Lung (tissue), 12 donors: ENCODE measurements around the gene KRT20. TPM values are rescaled to one million over a fixed set of nuclear protein-coding genes. Genes with fewer than 3 reads are reported as not detected.

ENCODE experiments used
- ATAC-seq: fragments of 200-7000 bp; cut with Tn5 transposase; one replicate; pipeline ENCODE4 v1.9.1; 2020; ENCODE audit warnings: moderate number of reproducible peaks; ENCODE audit not compliant: insufficient read depth, low FRiP score
- DNase-seq, 3 donors: peaks; one replicate each; pipeline ENCODE4 v3.0.0-alpha.2; 2013 to 2017
- H3K27ac ChIP-seq, 2 donors: one replicate each; pipeline ENCODE4 v1.5.1; 2013; ENCODE audit warnings: mild to moderate bottlenecking in 2 of 2, moderate library complexity in 2 of 2, control low read depth in 1 of 2, inconsistent platforms in 1 of 2, low read depth in 1 of 2, low read length in 1 of 2
- H3K27me3 ChIP-seq, 3 donors: one replicate each; pipeline ENCODE4 v1.5.1; 2013; ENCODE audit warnings: low read length in 2 of 3; ENCODE audit not compliant: control insufficient read depth in 3 of 3, insufficient read depth in 3 of 3
- H3K36me3 ChIP-seq, 4 donors: one replicate each; pipeline ENCODE4 v1.5.1; 2013; ENCODE audit warnings: low read length in 4 of 4, mild to moderate bottlenecking in 1 of 4, moderate library complexity in 1 of 4; ENCODE audit not compliant: control insufficient read depth in 4 of 4, insufficient read depth in 4 of 4
- H3K4me1 ChIP-seq, 5 donors: one replicate each; pipeline ENCODE4 v1.5.1; 2013; ENCODE audit warnings: low read length in 5 of 5, mild to moderate bottlenecking in 2 of 5, moderate library complexity in 1 of 5; ENCODE audit not compliant: control insufficient read depth in 5 of 5, insufficient read depth in 5 of 5
- H3K4me3 ChIP-seq: one replicate; pipeline ENCODE4 v1.5.1; 2013; ENCODE audit warnings: mild to moderate bottlenecking, control low read depth, moderate library complexity
- H3K9ac ChIP-seq, 2 donors: one replicate each; pipeline ENCODE4 v1.5.1; 2013; ENCODE audit warnings: low read length in 2 of 2, control low read depth in 1 of 2; ENCODE audit not compliant: insufficient read depth in 1 of 2
- H3K9me3 ChIP-seq, 4 donors: one replicate each; pipeline ENCODE4 v1.5.1; 2013; ENCODE audit warnings: low read length in 3 of 4, mild to moderate bottlenecking in 1 of 4, moderate library complexity in 1 of 4; ENCODE audit not compliant: control insufficient read depth in 4 of 4, insufficient read depth in 3 of 4
- CTCF ChIP-seq: IDR thresholded peaks from 2 replicates; pipeline ENCODE4 v1.5.1; 2012; ENCODE audit warnings: mild to moderate bottlenecking; ENCODE audit errors: control extremely low read depth, extremely low read depth
- WGBS, 2 donors: extraction: QIAGEN DNeasy Blood & Tissue Kit; methylation state at CpG; one replicate each; pipeline ENCODE4 v1.1.7; 2013; 5-methylcytosine and 5-hydroxymethylcytosine counted together
- polyA plus RNA-seq, 2 donors: library from polyadenylated mRNA; stranded (reverse); fragments of 200-250 nt; gene quantifications; one replicate each; pipeline ENCODE4 v1.2.1, GENCODE V29; 2013
- total RNA-seq, 2 donors: library from RNA; depleted of rRNA in 1 of 2; stranded (reverse); fragments of >200 nt in 1 of 2; gene quantifications; one replicate each; pipeline ENCODE4 v1.2.1, GENCODE V29; 2014 to 2021
- donor health status: control.
- donor health status: control.
- donor health status: Bipolar disorder and iron deficiency.
- donor health status: healthy.
- donor health status: DM: yes; HTN: yes; CAD: no.

KRT20 gene
- total and polyA plus RNA-seq, 4 donors = 0.24 to 0.31 TPM; not detected in 2

DNA sequence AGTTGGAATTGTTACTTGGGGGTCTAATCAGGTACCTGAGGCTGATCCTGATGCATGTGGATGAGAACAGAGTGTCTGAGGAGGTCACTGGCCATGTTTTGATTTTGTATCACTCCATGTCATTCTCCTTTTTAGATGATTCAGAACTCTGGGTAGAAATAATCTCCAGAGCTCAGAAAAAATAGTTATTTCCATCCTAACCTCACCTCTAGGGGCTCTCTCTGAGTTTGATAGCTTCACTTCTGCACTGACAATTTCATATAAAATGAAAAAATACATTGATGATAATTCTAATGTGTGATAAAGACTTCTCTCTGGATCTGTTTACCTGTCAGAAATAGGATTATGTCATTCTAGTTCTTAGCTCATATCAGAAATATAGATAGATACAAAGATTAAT, 11.8 kb downstream of the KRT20 start:
- no peaks in the 10 kb centered on the region for H3K36me3 ChIP-seq
- H3K9me3 ChIP-seq = no peaks in the 10 kb centered on the region
- H3K9ac ChIP-seq = no peak overlapping the region
- H3K27ac ChIP-seq = no peak overlapping the region
- H3K4me3 ChIP-seq = no peak overlapping the region
- H3K4me1 ChIP-seq = no peaks in the 10 kb centered on the region
- ATAC-seq = no peak
- DNase-seq = no peak
- no peak for TF ChIP-seq CTCF
- H3K27me3 ChIP-seq = peaks cover 0 to 9% (median 3%) of the 10 kb centered on the region in 3 donors

DNA sequence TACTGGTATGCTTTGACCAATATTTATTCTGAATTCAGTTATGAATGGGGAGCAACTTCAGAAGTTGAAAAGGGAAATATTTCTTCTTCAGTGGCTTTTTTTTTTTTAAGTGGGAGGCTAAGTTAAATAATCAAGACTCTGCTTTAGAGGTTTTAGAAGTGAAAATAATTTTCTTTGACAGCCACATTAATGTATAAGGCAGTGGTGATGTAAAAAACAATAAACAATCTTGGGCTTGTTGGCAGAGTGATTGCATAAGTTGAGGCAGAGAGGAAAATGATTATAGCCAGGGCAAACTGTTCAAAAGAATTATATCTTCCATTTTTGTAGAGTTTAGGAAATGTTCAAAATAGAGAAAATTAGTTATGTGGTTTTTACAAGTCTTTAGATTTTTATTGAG, 12.6 kb downstream of the KRT20 start:
- ATAC-seq (no peak), DNase-seq (no peak)
- Histone ChIP-seq H3K9me3 (no peaks in the 10 kb centered on the region), H3K36me3 (no peaks in the 10 kb centered on the region), H3K27me3 (peaks cover 0 to 9% (median 3%) of the 10 kb centered on the region in 3 donors), H3K27ac (no peak overlapping the region), H3K4me1 (no peaks in the 10 kb centered on the region), H3K9ac (no peak overlapping the region), H3K4me3 (no peak overlapping the region)
- TF ChIP-seq CTCF = no peak

GRCh38 chr17:40871316-40871715, 13.7 kb downstream of the KRT20 start:
- no peak for TF ChIP-seq CTCF
- no peak overlapping the region for H3K9ac ChIP-seq
- no peaks in the 10 kb centered on the region for H3K9me3 ChIP-seq
- no peak overlapping the region for H3K27ac ChIP-seq
- H3K27me3 ChIP-seq = peaks cover 0 to 9% (median 3%) of the 10 kb centered on the region in 3 donors
- WGBS, 2 donors = 96 to 98% methylated on average over 7 of the region's 7 CpGs
- no peaks in the 10 kb centered on the region for H3K36me3 ChIP-seq
- no peak overlapping the region for H3K4me3 ChIP-seq
- ATAC-seq (no peak), DNase-seq (no peak)
- no peaks in the 10 kb centered on the region for H3K4me1 ChIP-seq

DNA sequence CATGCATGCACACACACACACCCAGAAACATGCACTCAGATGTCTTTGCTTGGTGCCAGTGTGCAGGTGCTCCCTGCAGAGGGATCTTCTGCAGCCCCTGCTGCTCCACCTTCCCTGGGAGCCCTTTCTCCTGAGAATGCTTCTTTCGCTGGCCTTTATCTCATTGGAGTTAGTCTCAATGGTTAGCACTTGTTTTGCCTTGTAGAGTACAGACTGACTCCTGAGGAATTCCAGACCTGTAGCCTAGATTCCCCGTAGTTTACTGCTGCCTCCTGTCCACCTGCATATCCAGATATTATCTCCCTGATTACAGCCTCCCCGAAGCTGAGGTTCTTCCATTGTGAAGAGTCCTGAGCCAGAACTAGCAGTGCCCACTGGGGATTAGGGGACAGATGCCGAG, 14.9 kb downstream of the KRT20 start:
- no peak for ATAC-seq
- no peaks in the 10 kb centered on the region for H3K4me1 ChIP-seq
- H3K4me3 ChIP-seq = no peak overlapping the region
- no peak overlapping the region for H3K9ac ChIP-seq
- H3K36me3 ChIP-seq = no peaks in the 10 kb centered on the region
- 79 to 87% methylated on average over 4 of the region's 4 CpGs for WGBS, 2 donors
- peaks cover 0 to 8% (median 3%) of the 10 kb centered on the region in 3 donors for H3K27me3 ChIP-seq
- H3K27ac ChIP-seq = no peak overlapping the region
- no peak for DNase-seq
- H3K9me3 ChIP-seq = no peaks in the 10 kb centered on the region
- no peak for TF ChIP-seq CTCF
